Measurements from ENCODE around the gene CP.

Gene CP

DNA sequence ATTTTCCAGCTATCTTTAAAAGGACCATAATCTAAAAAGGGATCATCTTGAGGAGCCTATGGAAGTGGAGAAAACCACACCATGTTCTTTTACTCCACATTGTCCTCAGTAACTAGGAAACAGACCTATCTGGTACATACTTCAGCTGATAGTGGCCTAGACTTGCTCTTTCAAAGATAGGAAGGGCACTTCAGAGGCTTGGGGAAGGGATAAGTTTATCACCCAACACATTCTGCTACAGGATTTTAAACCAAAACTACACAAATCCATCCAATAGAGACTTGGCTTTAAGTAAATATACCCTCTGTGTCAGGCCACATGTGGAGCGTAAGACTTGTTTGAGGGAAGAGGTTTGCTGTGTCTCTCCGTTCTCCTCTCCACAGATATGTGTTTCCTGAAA, 35.4 kb downstream of the CP start:
- DNase-seq (ENCODE audit: low read depth in 3 of 3), result no peak

- DNase-seq (ENCODE audit: low read depth in 3 of 3), result no peak
Observed at GRCh38 chr3:149181182-149181581, 40.4 kb downstream of the CP start.

DNA sequence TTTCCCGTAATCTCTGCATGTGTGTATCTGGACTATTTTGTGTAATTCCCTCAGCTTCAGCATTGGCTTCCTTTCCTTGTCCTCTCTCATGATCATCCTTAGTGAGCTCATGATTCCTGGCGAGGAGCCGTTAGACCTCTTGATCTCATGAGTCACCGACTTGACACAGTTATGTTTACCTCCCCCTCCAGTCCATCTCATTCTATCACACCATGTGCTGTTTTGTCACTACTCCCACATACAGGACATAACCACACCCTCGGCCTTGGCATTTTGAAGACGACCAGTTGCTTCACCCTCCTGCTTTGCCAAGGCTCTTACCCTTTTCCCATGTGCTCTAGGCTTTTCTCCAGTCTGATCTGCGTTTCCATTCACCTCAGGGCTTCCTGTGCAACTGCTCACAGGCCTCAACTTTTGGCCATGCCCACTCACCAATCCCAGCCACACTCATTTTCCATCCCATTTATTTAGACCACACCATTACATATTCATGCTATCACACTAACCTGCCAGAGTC, 41.5 kb downstream of the CP start:
- DNase-seq (ENCODE audit: low read depth in 3 of 3), result no peak

- no peak for DNase-seq (ENCODE audit: low read depth in 3 of 3)
Observed at GRCh38 chr3:149179220-149179619, 42.4 kb downstream of the CP start.

DNA sequence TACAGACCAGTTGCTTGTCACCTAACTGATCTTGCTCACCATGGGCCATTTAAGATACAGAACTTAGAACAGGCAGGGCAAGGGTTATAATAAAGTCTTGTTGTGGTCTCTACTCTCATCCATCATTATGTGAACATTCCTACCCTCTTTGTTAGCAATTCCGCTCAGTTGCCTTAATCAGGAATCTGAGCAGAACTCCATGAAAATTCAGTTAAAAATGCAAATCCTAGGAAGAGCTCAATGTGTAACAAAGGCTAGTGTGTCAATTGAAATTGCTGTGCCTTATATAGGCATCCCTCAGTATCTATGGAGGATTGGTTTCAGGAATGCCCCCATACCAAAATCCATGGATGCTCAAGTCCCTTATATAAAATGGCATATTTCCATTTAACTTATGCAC, 44.5 kb downstream of the CP start:
- no peak for DNase-seq (ENCODE audit: low read depth in 3 of 3)

DNA sequence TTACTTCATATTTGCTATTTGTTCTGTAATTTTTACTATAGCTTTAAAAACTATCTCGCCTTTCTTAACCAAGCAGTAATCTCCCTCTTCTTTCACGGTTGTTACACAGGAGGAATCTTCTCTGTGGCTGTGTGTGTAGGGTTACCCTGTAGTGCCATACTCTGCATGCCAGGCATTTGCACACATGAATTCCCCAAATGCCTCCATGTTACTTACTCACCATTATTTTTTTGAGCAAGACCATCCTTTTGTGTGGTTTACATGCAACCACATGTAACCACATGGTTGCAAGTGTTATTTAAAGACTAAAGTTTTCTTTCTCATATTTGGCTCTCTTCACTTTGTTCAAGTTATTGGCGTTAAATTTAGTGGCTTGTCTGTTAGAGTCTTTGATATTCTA, 46.7 kb downstream of the CP start:
- DNase-seq (ENCODE audit: low read depth in 3 of 3), result no peak

DNA sequence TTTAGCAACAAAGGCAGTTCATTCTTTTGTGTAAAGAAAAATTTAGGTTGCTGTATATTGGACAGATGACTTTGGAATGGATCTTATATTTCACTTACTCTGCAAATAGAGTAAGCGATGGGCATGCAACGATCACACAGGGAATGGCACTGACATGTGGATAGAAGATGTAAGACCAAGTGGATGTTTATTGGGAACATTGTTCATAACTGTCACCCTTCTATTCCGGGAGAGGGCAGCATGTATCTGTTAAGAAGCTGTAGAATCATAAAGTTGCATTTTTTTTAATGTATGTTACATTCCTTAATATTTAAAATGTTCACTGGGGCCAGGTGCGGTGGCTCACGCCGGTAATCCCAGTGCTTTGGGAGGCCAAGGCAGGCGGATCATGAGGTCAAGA, 51.0 kb downstream of the CP start:
- no peak for DNase-seq (ENCODE audit: low read depth in 3 of 3)

DNA sequence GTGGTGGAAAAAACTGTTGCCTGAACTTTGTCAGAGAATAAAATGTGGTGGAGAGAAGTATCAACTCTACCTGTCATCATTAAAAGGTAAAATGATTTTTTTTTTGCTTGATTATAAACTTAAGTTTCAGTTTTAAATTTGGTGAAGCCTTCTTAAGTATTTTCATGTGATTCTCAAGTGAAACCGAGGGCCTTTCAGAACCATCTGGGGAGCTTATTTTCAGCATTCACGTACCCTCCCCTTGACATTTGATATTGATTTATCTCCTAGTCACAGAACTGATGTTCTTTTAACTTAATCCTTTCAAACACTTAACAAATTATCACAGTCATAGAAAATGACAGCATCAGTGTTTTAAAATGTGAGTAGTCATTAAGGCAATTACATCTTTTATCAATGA, 53.7 kb downstream of the CP start:
- DNase-seq (ENCODE audit: low read depth in 3 of 3), result no peak

- DNase-seq (ENCODE audit: low read depth in 3 of 3), result no peak
Observed at GRCh38 chr3:149163066-149163465, 58.6 kb downstream of the CP start.

DNA sequence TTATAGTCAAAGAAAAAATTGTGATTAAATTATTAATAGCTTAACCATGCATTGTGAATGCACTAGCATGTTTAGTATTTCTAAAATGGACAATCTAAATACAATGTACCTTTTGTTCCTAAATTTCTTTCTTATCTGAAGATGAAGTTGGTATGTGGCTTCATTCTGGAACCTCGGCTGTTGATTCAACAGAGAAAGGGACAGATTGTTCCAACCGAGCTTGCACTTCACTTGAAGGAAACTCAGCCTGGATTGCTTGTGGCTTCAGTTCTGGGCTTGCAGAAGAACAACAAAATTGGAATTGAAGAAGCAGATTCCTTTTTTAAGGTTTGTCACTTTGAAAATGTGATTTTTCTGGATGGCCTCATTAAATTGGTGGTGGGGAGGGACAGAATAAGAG, 59.6 kb downstream of the CP start:
- DNase-seq (ENCODE audit: low read depth in 3 of 3), result no peak

DNA sequence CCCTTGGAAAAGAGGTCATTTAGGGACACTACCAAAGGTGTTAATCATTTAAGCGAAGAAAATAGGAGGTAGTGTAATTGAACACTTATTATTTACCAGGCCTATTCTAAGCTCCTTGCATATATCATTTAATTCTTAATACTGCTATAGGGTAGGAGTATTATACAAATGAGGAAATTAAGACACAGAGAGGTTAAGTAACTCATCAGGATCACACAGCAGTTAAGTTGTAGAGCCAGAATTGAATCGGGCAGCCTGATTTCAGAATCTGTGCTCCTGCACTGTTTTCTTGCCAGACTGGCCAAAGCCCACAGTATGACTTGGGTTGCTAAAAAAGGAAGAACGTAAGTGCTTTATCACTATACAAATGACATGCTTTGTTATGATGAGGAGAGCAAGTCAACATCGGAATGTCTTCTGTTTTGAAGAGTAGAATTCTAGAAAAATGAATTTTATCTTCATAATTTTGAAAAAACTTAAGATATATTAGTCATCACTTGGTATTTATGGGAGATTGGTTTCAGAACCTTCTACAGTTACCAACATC, 60.8 kb downstream of the CP start:
- DNase-seq (ENCODE audit: low read depth in 3 of 3), result no peak

DNA sequence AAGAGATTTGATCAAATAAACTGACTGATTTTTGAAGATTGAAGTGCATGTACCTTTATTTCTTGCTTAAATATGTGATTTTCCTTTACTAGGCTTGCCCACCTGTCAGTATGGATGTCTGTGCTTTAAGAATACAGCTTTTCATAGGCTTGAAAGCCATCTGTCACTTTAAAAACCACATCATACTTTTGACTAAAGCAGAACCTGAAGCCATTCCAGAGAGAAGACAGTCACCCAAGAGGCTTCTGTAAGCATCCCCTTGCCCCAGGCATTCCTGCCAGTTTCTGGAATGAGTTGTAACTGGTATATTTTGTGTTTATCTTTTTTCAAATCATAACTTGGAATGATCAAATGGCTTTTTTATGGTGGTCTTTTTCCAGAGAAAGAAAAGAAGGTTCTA, 68.2 kb downstream of the CP start:
- DNase-seq (ENCODE audit: low read depth in 3 of 3), result no peak

GRCh38 chr3:149152420-149152819, 69.2 kb downstream of the CP start:
- no peak for DNase-seq (ENCODE audit: low read depth in 3 of 3)

DNA sequence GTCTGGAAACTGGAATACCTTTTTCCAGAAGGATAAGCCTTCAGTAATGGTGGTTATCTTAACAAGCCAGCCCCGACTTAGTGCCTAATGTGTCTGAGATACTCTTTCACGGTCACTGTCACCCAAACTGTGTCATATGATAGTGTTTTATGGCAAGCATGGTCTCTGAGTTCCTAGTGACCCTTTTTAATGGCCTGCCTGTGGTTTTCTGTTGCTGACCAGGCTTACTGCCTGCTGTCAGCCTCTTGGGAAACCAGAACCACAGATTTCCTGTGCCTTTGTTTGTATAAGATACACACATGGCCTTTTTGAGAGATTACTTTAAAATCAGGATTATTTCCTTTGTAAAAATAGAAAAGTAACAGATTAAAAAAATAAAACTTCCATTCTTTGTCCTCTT, 69.8 kb downstream of the CP start:
- DNase-seq (ENCODE audit: low read depth in 3 of 3), result no peak

- DNase-seq (ENCODE audit: low read depth in 3 of 3), result no peak
Observed at GRCh38 chr3:149150436-149150835, 71.2 kb downstream of the CP start.

DNA sequence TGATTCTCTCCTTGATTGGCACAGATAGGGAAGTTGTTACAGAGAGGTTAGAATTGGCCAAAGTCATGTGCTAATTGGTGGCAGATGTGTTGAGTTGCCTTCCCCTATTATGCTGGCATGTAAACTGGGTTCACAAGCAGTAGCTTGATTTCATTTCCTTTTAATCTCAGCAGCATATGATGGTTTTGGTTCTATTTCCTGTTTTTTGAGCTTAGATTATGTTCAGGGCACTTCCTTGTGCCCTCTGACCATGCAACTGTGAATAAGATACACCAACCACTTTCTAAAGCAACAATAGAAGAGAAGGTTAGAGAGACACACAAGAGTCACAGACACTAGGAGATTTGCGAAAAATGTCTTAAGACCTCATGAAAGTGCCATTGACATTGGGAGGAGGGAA, 75.7 kb downstream of the CP start:
- no peak for DNase-seq (ENCODE audit: low read depth in 3 of 3)

DNA sequence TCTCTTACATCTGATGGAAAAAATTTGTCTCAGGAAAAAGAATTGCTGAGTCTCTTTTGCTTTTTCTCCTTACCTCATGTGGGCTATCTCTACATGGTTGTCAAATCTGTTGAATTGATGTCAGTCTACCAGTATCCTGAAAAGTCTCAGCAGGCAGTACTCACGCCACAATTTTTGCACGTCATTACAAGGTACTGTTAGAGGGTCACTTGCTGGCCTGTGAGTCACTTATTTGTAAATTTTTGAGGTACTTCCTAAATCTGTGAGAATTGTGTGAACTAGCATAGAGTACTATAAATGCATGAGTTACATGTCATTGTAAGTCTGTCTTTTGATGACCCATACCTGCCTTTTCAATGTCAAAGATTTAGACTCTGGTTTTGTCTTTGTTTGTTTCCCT, 76.3 kb downstream of the CP start:
- no peak for DNase-seq (ENCODE audit: low read depth in 3 of 3)

- DNase-seq (ENCODE audit: low read depth in 3 of 3), result no peak
Observed at GRCh38 chr3:149142682-149143081, 78.9 kb downstream of the CP start.

DNA sequence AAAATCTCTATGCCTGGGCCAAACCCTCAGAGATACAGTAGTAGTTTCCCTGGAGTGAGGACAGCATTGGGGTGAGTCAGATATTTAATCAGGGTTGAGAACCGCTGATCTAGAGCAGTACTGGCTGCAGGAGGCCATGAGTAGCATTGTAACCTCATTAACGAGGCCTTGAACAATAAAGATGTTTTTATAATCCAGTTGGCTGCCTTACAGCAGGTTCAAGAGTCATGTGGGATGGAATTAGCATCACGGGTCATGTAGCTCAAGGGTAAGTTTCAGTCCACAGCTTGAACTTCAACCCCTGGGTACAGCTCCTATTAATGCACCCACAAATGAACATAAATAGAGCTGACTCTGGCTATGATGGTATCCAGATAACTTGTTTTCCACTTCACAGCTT, 87.1 kb downstream of the CP start:
- no peak for DNase-seq (ENCODE audit: low read depth in 3 of 3)

- DNase-seq (ENCODE audit: low read depth in 3 of 3), result no peak
Observed at GRCh38 chr3:149131589-149131988, 90.0 kb downstream of the CP start.

- DNase-seq (ENCODE audit: low read depth in 3 of 3), result peak; percentile 55 to 80 (median 56)
Observed at GRCh38 chr3:149129326-149130205, 92.1 kb downstream of the CP start, which contains the start of gene HPS3. HPS3 (plus strand) TSS chr3:149129638; CDS start chr3:149129724, 86 bp downstream.

GRCh38 chr3:149128821-149129220, 92.8 kb downstream of the CP start:
- no peak for DNase-seq (ENCODE audit: low read depth in 3 of 3)

Data from stimulated activated CD4-positive, alpha-beta T cell treated with anti-CD3 and anti-CD28 coated beads, TNF-alpha, amount 100 ng/mL, for 24 hours (primary cell).